ENCODE measurements around the gene REL.
"Not testable (repeated sequence)": the region's sequence is repeated elsewhere in the genome, so short reads cannot be mapped to it uniquely, and the experiment has no call there.

DNA sequence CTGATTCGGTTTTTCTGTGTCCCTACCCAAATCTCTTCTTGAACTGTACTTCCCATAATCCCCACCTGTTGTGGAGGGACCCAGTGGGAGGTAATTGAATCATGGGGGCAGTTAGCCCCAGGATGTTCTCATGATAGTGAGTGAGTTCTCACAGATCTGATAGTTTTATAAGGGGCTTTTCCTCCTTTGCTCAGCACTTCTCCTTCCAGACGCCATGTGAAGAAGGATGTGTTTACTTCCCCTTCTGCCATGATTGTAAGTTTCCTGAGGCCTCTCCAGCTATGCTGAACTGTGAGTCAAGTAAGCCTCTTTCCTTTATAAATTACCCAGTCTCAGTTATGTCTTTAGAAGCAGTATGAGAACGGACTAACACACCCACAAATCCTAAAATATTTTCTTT, 16.0 kb upstream of the REL start:
- not testable (repeated sequence) for TF ChIP-seq ELF4, SP1 (IDR thresholded peaks at IDR 0.05)
